ENCODE results near the gene CHCT1.
A peak's percentile ranks its signal among the peaks of the same experiment; 100 is the strongest.
"Not testable (repeated sequence)": the region's sequence is repeated elsewhere in the genome, so short reads cannot be mapped to it uniquely, and the experiment has no call there.

The CHCT1 gene

DNA sequence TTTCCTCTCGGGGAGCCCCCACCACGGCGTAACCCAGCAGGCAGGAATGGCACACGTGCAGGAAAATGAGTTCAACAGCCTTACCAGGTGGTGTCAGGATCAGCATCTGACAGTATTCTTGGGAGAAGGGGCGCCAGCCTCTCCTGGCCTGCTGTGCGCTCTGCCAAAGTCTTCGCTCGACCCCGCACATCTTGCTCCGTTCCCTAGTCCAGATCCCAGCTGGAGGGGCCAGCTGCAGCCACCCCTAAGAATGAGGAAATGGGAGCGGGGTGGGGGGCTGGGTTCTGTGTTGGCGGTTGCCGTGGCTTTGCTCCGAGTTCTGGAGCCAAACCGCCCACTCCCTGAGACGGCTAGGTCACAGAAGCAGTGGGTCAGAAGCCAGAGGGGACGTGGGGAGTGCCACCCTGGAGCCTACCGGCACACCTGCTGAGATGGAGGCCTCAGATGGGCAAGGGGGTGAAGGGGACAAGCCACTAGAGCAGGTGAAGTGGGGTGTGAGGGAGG is at the start of gene CHCT1:
TSS of gene CHCT1 (plus strand) at position 328 of the 504 bp plus-strand sequence. CDS start at position 432, 104 bp downstream.
- no peak for DNase-seq

- DNase-seq, result no peak
Observed at GRCh38 chr17:60372790-60373483, 49.4 kb upstream of the CHCT1 start.

- not testable (repeated sequence) for DNase-seq
Observed at GRCh38 chr17:60378187-60378586, 44.1 kb upstream of the CHCT1 start.

GRCh38 chr17:60379461-60379860 is 42.8 kb upstream of the CHCT1 start:
- not testable (repeated sequence) for DNase-seq

DNA sequence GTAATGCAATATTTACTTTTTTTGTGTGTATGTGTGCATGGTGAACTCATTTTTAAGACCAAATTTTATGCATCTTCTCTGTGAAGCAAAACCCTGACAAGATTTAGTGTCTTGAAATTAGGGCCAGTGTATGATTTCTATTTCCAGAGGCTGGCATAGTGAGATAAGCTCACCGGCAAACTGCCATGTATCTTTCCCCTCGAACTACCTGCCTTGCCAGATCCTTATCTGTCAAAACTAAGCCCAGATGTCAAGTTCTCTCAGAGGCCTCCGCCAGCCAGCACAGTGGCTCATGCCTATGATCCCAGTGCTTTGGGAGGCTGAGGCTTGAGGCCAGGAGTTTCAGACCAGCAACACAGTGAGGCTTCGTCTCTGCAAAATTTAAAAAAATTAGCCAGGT is 40.3 kb upstream of the CHCT1 start:
- no peak for DNase-seq

DNA sequence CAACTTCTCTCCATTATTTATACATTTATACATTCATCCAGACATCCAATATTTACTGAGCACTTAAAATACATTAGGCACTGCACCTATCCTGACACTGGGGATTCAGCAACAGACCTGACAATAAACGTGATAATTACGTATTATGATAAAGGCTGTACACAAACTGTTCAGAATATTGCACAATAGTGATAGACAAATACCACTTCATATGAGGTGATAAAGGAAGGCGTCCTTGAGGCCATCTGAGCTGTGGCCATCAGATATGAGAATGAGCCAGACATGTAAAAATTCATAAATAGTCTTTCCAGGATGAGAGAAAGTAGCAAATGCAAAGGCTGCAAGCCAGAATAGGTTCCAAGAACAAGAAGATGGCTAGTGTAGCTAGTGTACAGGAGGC is 38.9 kb upstream of the CHCT1 start:
- no peak for DNase-seq

GRCh38 chr17:60384921-60385320 is 37.4 kb upstream of the CHCT1 start:
- not testable (repeated sequence) for DNase-seq

DNA sequence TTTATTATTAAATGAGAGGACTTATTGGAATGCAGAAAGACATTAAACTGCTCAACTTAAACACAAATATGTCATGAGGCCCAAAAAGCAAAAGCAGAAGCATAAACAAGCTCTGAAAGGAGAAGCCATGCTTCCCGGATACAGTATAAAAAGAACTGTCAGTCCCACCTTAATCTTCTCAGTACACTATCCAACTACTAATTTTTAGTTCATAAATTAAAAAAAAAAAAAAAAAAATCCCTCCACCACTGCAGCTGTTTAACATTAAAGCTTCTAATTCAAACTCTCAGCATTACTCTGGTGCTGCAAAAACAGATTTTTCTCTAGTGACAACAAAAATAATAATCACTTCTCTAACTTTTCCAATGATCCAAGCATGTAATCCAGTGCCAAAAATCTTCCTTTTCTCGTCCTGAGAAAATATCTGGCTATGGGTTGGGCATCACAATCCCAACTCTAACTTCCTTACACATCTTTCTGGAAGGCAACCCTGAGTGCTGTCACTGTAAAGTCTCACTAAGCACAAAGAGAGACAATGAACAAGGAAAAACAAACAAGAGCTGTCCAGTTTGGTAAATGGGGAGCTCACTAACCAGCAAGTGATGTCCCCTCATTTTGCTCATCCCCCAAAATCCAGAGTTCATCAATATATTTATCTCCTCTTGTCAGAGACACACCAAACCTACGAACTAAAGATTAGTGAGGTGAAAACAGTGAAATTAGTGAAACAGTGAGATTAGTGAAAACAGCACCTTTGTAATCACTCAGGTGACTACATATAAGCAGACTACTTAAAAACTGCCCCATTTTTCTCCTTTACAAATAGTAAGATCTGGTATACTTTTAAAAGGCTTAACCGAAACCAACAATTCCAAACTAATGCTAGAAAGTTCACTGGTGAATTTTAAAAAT is 35.9 kb upstream of the CHCT1 start:
- DNase-seq, result no peak

DNA sequence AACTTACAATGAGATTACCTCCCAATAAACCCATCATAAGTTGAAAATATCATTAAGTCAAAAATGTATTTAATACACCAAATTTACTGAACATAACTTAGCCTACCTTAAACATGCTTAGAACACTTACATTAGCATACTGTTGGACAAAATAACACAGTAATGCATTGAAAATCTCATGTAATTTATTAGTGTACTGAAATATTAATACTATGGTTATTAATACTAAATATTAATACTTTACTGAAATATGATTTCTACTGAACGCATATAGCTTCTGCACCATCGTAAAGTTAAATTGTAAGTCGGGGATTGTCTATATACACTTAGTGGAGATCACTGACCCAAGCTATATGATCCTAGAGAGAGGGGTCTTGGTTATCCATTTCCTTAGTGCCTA is 34.6 kb upstream of the CHCT1 start:
- DNase-seq, result no peak

DNA sequence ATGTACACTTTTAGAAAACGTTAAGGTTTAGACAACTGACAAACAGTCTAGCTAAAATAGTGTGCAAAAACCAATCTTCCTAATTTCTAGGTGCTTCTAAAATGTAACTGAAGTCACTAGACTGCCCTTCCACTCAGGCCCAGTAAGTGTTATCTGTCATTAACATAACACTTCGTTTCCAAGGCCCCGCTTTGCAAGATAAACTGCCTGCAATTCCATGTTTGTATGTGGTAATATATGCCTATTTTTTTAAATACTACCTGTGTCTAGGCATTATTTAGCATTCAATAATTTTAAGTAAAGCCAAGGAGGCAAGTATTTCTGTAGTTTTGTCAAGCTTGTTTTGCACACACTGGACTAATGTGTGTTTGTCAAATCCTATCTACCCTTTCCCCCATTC is 33.5 kb upstream of the CHCT1 start:
- DNase-seq, result no peak

- DNase-seq, result no peak
Observed at GRCh38 chr17:60390186-60390585, 32.1 kb upstream of the CHCT1 start.

DNA sequence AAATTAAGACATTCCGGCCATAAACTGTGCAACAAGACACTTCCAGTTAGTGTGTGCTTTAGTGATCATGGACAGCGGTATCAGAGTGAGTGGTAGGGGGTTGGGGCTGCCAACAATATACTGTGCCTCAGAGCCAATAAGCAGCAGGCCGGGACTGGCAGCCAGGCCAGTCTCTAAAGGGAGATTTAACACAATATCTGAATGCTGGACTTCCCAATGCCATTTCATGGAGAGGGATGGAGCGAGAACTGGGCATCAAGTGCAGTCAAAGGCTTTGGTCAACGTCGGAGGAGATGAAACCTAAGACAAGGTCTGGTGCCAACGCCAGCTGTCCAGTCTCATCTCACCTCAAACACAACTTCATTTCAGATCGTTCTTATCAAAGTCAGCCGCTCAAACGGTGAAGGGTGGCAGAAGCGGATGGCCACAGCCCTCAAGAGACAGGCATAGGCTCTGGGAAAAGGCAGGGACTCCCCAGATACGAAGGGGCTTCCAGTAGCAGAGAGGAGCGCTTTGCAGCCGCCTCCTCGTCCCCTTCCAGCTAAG is 31.3 kb upstream of the CHCT1 start:
- DNase-seq, result no peak

DNA sequence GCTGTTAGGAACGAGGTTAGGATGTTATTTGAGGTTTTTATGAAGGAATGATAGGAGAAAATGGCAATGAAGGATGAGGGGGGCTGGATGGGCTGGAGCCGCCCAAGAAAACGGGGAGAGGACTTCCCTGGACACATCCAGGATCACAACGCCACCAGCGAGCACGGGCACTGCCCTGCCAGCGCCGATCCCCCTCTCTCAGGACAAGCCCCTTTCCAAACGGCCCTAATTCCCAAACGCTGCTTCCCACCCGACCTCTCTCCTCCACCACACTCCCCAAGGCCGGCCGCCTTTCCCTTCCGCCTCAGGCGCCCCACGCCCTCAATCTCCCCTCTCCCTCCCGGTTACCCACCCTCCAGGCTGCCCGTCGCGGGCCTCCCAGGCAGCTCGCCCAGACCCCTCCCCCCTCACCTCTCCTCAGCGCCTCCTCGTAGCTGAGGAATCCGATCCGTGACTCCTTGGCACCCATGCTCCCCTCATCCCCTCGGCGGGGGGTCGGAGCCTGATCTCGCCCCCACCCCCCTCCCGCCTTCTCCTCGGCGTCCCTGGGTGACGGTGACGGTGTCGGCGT is 30.7 kb upstream of the CHCT1 start:
- no peak for DNase-seq

- DNase-seq, result peak; percentile 96
Observed at GRCh38 chr17:60392042-60392844, 30.0 kb upstream of the CHCT1 start, which contains the start of gene USP32. USP32 (minus strand) TSS chr17:60392133; CDS start chr17:60391939, 194 bp downstream.

DNA sequence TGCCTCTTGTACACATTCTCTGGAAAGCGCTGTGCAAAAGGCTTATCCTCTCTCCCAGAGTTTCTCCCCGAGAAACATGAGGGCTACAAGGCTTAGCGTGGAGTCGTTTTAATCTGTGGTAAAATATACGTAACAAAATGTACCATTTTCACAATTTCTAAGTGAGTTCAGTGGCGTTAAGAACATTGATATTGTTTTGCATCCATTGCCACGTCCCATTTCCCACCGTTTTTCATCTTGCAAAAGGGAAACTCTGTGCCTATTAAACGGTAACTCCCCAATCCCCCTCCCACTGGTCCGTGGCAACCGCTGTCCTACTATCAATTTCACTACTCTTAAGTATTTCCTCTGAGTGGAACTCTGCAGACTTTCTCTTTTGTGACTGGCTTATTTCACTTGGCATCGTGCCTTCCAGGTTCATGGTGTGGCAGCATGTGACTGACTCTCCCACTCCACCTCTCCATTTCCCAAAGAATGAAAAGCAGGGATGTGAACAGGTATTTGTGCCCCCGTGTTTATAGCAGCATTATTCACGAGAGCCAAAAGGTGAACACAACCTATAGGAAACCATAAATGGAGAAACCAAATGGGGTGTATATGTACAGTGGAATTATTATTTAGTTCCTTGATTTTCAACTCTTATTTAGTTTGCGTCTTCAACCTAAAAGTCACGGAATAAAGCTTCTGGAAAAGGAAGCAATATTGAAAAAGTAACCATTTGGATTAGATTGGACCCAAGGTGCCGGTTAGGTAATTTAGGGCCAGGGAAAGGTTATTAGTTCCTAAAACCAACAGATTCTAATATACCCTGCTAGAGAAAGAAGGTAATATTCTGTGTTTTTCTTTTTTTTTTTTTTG is 29.2 kb upstream of the CHCT1 start:
- DNase-seq, result peak in 1 of 2 donors; percentile 42

DNA sequence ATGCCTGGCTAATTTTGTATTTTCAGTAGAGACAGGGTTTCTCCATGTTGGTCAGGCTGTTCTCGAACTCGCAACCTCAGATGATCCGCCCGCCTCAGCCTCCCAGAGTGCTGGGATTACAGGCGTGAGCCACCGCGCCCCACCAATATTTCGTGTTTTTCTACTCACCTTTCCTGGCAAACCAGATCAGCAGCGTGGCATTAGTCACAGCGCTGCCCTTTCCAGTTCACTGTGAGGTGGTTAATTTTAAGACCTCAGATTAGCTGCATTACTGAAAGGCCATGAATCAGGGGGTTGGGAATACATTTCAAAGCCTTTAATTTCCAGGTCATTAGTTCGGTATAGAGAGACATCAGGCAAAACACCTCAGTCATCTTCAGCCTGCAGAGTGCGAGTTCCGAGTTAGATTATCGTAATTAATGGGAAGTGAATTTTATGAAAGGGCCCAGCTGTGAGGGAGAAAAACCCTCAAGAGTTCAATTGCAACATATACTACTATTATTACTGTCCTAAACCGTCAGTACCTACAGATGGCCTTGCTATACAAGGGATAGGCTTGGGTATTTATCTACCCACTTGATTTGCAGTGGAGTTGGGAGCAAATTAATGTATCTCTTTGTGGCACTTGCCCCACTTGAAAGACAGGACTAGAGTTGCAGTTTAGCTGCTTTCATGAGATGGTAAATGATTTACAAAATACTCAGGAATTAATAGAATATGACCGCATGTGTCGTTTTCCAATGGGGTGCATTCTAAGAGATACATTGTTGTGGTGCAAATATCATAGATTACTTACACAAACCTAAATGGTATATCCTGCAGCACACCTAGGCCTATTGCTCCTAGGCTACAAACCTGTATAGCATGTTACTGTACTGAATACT is 28.2 kb upstream of the CHCT1 start:
- no peak for DNase-seq

DNA sequence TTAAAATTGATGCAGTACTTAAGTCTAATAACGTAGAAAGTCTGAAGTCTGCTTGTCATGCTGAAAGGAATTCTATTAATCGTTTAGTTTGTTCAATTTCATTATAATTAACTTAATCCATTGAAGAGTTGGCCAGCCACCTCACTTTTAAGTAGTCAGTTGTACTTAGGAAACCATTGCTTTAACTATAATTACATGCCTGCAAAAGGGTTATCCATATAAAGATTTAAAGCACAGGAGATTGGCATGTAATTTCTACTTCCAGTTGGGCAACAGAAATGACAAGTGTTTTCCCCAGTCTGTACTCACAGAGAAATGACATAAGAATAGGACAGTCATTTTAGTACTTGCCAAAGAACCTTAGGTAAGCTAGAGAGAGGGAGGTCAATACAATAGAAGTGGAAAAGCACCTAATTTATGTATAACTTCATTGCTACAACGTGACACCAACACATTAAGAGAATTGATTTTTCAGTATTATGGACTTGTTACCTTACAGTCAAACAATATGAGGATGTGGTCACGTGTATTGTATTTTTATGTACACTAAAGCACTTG is 26.7 kb upstream of the CHCT1 start:
- no peak for DNase-seq

DNA sequence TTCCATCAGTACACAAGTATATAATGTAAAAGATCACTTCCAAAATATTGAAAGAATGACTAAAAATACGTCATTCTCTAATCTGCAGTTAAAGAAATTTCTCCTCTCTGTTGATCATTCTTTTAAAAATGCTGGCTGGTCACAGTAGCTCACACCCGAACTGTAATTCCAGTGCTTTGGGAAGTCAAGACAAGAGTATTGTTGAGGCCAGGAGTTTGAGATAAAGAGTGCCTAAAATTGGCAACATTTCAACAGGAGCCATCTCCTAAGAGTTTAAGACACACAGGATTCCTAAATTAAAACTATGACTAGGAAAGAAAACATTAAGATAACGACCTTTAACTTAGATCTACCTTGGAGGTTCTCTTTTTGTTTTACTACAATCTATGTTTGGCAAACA is 25.9 kb upstream of the CHCT1 start:
- no peak for DNase-seq

GRCh38 chr17:60398227-60398959 is 23.9 kb upstream of the CHCT1 start:
- peak in 1 of 2 donors; percentile 96 for DNase-seq
